ENCODE data around the gene EYA3.

The EYA3 gene

DNA sequence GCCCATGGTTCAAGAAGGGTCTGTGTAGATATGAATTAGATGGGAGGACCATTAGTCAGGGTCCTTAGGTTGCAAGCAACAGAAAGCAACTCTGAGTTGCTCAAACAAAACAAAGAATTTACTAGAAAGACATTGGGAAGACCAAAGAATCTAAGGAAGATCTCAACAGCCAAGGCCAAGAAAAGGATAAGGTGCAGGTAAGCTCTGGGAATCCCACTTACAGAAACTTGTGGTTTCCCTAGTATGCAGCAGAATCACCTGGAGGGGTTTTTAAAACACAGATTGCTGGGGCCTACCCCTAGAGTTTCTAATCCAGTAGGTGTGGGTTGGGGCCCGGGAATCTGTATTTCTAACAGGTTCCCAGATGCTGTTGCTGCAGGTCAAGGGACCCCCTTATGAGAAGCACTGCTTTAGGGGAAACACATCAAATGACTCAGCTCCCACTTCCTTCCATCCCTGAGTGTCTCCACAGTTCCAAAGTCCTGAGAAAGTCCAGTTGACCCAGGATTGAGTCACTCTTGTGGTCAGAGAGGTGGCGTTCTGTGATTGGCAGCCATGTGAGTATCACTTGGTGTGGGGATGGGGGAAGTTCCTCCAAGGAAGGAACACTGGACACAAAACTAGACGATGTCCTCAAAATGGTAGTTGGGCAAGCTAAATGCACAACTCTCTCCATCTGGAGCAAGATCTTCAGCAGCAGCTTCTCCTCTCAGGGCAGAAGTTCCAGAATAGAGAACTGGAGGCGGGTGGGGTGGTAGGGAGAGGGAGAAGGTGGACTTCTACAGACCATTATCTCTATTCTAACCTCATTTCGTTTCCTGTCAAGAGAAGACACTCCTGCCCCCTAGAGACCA is 24.2 kb upstream of the EYA3 start:
- no peak for DNase-seq

DNA sequence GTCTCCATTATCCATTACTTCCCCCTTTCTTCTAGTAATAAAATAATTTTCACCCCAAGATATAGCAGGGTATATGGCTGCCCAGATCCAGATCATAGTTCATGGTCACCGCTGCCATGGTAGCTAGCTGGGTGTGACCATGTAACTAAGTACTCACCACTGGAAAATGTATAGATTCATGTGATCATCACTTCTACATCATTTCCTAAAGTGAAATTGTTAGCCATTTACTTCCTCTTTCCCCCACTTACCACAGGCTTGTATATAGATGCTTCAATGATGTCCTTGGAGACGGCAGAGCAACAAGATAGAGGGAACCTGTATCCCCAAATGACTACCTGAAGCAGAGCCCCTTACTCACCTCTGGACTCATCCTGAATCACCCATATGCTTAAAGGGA is 22.7 kb upstream of the EYA3 start:
- no peak for DNase-seq

DNA sequence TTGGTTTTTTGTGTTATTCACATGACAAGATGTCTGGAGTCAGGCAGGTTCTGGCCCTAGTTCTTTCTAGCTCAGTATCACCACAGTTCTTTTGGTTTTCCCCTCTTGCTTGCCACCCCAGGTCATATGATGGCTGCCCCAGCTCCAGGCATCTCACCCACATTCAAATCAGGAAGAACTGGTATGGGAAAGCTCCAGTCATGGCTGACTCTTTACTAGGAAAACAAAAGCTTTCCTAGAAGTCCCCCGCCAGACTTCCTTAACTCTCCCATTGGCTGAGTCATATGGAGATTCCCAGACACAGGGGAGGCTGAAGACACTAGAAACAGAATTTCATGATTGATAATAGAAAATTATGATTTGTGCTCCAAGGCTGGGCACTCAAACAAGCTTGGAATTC is 22.1 kb upstream of the EYA3 start:
- no peak for DNase-seq

DNA sequence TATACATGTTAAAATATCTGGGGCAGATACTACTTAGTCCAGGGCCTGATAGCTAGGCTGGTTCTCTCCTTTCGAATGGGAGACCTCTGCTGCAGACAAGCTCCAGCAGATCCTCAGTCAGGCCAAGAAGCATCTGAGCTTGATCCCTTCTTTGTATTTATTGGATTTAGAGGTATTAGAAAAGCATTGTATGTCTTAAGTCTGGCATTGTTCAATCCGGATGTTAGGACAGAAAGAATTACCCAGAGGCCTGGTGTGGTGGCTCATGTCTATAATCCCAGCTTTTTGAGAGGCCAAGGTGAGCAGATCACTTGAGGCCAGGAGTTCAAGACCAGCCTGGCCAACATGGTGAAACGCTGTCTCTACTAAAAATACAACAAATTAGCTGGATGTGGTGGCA is 21.2 kb upstream of the EYA3 start:
- DNase-seq, result no peak

DNA sequence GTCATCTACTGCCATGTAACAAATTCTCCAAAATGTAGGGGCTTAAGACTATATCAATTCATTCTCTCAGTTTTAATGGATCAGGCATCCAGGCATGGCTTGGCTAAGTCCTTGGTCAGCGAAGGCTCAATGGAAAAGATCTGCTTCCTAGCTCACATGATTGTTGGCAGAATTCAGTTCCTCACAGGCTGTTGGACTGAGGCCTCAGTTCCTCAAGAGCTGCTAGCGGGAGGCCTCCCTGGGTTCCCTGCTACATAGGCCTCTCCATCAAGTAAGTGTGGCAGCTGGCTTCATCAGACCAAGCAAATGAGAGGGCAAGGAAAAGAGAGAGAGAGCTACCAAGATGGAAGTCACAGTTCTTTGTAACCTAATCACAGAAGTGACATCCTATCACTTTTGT is 19.6 kb upstream of the EYA3 start:
- DNase-seq, result no peak

DNA sequence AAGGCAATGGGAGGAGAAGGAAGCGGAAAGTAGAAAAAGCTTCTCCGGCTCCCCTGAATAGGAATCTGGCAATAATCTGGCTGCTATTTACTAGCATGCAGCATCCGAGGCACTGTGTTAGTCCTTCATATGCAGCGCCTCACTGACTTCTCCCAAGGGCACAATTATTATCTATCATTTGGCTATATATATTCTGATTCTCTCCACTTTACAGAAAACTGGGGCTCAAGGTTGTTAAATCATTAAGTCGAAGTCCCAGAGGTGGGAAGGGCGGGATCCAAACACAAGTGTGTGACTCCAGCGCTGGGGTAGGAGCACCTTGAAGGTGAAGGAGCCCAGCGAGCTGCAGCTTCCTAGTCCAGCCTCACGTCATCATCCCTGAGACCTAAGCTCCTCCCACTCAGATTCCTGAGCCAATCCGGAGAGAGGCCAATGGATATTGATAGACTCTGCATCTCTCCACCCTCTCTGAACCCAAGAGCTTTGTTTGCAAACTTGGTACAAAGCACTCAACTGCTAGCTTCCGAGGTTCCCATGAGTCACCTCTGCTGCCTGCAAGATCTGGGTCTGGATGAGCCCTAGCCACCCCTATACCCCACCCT is 16.6 kb upstream of the EYA3 start:
- DNase-seq, result no peak

DNA sequence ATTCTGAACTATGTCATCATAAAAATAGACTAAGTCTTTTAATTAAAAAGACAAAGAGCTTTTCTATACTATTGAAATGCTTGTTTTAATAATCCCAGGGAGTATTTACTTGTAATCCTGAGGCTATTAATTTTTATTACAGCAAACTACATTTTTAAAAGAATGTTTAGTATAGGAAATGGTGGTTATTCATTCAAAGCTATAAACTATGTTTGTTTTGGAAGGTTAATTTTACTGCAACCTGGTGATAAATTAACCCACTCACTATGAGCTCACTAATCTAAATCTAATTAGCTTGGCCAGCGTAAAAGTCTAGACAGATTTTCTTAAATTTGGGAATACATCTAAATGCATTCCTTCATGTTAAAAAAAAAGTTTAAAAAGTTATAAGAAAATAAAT is 13.8 kb upstream of the EYA3 start:
- DNase-seq, result no peak

DNA sequence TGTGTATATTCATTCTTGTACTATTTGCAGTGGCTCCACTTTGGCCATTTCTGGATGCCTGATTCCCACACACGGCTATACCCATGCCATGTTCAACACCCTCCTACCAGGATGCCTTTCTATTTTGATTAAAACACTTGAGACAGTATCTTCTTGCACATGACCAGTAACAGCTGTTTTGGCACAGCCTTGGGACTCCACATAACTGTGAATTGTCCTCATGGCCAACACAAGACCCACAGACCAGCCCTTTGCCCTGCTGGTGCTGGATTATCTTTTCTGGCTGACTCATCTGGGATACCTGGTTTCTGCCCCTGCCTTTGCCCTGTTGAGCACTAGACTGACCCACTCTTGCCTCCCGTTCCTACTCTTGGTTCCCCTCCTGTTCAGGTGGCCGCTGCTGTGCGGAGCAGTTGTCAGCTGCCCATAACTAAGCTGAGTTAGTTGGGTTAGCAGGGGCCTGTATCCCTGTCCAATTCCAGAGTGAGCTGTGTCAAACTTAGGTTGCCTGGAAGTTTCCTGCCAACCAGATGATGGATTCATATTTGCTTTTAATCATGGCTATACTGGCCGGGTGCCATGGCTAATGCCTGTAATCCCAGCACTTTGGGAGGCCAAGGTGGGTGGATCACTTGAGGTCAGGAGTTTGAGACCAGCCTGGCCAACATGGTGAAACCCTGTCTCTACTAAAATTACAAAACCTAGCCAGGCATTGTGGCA is 10.8 kb upstream of the EYA3 start:
- DNase-seq, result no peak

DNA sequence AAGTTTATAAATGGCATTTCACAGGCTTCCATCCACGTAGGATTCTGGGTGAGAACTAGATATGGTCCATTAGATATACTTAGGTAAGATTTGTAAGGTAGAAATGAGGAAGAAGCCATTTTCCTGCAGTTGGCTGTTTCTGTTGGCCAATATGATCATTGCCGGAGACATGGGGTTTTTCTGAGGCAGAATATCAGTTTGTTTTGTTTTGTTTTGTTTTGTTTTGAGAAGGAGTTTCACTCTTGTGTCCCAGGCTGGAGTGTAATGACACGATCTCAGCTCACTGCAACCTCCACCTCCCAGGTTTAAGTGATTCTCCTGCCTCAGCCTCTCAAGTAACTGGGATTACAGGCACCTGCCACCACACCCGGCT is 8.7 kb upstream of the EYA3 start:
- no peak for DNase-seq

DNA sequence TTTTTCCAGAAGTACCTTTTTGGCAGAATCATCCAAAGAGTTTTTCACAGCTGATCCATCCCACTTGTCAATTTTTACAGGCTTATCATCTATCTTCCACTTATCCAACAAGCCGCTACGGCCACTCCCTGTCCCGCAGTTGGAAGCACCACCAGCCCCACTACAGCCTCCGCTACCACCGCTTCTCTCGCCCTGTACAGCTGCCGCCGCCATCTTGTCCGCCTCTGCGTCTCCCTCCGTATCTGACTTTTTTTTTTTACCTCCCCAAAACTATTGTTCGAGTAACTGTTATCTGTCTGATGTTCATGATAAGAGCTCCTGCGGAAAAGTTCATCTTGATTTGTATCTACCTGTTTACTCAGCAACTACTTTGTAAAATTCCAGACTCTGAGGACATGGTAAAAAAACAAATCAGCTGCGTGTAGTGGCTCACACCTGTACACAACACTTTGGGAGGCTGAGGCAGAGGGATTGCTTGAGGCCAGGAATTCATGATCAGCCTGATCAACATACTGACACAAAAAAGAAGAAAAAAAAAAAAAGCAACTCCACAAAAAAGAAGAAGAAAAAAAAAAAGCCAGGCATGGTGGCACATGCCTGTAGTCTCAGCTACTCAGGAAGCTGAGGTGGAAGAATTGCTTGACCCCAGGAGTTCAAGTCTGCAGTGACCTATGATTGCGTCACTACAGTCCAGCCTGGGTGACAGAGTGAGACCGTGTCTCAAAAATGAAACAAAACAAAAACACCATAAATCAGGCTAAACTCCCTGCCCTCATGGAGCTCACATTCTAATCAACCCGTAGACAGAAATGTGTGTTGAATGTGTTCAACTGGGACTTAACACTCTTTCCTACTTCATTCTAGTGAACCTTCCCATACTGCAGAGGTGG is 8.0 kb upstream of the EYA3 start:
- DNase-seq, result no peak

DNA sequence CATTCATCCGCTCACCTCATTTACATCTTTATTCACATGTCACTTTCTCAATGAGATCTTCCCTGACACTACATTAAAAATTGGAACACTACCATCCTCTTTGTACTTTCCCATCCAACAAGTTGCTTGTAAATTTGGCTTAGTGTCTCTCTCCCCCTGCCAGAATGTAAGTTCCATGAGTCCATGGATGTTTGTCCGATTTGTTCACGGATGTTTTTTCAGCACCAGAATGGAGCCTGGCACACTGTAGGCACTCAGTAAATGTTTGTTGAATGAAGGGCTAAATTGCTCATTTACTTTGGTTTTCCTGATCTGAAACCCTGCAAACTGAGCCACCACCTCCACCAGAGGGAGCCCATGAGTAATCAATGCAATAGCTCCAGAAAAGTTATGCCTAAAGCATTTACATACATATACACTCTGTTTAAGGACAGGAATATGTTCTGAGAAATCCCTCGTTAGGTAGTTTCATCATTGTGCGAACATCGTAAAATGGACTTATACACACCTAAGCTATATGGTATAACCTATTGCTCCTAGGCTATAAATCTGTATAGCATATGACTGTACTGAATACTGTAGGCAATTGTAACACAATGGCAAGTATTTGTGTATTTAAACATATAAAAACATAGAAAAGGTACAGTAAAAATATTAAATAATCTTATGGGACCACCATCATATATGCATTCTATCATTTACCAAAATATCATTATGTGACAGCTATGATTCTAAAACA is 2.8 kb upstream of the EYA3 start:
- peak; percentile 89 for DNase-seq

DNA sequence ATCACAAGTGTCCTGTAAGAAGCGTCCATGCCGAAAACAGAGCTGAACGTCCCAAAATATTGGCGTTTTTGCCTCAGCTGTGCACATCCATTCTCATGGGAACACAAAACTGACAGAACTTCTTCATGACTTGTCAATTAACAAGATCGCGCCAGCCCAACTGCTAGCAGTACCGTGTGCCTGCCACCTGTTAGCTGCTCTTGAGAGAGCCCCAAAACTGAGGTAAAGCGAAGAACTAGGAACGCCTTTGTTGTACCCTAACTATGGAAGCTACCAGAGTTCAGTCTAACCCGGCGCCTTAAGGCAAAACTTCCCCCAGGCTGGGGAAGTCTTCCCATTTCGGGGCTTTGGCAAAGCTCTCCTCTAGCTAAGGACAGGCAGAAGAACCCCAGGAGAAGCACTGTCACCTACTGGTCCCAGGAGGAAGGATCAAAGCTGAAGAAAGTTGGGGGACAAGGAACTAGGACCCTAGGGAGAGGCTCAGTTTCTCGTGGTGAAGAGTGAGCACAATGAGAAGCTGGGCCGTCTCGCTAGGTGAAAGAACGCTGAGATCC is 719 bp downstream of the EYA3 start:
- peak; percentile 35 for DNase-seq

DNA sequence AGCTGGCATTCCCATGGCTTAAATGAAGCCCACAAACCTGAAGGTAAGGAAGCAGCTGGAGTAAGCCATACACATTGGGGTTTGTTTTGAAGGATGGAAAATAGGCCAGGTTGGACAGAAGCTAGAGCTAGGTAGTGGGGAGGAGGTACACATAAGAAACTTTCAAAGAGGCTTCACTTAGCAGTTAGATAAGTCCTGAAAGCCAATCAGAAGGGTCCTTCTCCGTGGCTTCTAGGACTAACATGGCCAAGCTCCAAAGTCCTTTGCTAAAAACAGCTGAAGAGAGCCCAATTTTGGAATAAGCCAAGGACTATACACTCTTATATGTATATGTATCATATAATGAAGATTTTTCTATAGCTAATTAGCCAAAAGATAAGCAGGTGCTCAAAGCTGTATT is 1.8 kb downstream of the EYA3 start:
- DNase-seq, result no peak

DNA sequence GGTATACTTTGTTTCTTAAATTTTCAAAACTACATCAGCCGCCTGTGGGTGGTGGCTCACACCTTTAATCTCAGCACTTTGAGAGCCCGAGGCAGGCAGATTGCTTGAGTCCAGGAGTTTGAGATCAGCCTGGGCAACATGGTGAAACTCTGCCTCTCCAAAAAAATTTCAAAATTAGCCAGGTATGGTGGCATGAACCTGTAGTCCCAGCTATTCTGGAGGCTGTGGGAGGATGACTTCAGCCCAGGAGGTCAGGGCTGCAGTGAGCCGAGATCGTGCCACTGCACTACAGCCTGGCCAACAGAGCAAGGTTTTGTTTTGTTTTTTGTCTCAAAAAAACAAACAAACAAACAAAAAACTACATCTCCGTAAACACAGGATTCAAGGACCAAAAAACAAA is 3.3 kb downstream of the EYA3 start:
- DNase-seq, result no peak

DNA sequence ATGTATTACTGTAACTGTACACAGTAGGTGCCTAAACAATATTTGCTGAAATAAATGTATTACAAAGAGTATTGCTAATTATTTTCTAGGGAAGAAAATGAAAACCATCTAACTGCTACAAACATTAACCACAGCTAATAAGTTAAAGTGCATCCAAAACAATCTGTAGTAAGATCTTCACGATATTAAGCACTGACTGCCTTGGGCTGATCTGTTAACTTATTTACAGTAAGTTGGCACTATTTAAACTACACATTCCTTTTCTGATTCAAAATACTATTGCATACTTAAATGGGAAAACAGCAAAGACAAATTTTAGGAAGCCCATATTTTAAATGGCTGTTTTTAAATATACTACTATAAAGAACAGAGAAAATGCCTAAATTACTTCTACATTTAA is 4.5 kb downstream of the EYA3 start:
- no peak for DNase-seq

DNA sequence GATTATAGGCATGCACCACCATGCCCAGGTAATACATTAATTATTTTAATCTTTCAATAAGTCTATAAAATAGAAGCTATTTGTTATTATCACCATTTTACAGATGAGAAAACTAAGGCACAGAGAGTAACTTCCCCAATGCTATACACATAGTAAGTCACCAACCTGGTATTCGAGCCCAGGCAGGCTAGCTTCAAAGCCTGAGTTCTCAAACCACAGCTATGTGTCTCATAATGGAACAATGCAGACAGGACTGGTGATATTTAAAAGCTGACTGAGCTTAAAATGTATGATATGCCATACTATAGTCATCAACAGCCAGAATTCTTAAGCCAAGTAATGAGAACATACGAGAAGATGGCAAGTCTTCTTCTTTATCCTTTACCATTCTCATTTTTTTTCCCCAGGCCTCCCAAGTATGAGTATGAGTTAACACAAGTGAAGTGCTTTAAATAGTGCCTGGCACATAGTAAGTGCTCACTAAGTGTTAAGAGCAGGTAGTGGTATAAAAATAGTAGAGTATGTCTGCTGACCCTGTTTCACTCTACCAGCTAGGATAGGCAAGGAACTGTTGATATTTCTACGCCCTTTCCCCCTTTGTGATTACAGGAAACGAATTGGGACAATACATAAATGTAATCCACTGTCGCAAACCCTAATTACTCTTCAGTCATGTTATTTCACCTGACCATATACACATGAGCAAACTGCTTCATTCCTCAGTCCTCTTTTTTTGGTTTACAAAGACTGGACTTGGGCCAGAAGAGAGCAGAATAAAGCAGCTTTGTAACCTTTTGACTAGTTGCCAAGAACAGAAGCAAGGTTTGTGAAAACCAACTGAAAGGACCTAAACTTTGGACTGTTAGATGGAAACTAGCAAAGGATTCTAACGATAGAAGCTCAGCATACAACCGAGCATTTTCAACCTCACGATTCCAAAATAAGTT is 9.5 kb downstream of the EYA3 start:
- no peak for DNase-seq

DNA sequence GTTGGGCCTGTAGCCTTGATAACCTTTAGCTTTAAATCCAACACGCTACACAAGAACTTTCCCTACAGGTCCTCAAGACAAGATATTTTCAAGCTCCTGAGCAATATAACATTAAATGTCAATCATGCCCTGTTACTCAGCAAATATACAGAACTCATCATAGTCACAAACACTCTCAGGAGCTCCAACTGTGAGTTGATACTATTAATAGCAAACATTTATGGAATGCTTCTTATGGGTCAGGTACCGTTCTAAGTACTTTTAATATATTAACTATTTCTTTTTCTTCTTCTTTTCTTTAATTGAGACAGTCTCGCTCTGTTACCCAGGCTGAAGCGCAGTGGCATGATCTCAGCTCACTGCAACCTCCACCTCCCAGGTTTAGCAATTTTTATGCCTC is 10.1 kb downstream of the EYA3 start:
- DNase-seq, result no peak

DNA sequence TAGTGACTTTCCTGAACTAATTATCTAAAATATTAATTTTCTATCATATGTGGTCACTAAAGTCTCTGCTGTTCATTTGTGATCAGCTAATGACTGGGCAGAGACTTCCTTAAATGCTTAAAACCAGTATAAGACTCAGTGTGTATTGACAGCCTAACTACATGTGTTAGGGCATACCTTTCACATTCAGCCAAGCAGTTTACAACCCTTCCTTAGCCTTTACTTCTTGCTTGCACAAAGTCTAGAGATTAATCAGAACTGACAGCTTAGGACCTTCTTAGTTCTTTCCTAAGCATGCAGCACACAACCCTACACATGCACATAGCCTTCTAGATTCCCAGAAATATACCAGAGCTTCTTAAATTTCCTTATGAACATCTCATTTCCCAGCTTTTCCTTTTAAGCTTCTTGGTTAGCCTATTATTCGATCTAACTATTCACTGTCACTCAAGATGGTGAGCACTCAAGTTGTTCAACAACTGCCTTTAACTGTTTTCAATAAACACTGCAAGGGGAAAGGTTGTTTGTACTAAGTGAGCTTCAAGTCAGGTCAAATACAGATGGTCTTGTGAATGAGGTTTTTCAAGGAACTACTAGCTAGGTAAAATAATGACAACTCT is 13.4 kb downstream of the EYA3 start:
- no peak for DNase-seq

DNA sequence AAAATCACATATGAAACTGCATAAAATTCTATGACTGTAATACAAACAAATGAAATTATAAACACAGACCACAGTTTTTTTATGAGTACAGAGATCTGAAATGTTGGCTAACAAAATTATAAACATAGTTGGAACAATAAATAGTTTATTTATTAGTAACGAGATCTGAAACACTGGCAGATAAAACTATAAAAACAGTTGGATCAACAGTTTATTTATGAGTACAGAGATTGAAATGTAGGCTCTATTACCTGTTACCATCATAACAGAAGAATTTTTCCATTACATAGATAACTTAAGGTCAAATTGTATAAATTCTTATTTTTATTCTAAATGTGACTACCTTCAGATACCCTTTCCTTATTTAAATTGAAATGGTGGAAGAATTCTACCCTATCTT is 14.5 kb downstream of the EYA3 start:
- DNase-seq, result no peak

DNA sequence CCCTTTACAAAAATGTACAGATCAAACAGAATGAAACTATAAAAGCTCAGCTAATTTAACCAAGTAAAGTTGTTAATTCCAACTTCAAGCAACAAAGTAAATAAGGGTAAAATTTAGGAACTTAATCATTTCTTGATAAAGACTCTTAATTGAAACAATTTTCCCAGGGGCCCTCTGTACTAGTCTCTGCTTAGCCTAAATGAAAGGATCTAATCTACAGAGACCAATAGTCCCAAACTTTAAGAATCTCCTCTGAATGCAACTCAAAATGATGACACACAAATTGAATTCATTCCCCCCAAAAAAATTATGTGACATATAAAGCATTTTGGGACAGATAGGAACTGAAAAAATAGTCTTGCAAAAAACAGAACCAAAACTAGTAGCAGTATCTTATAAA is 16.6 kb downstream of the EYA3 start:
- DNase-seq, result no peak

Data from stimulated activated CD8-positive, alpha-beta memory T cell treated with anti-CD3 and anti-CD28 coated beads, Interleukin-4, amount 100 ng/mL, for 48 hours (primary cell).